SK-N-SH treated with all-trans-retinoic acid at 6 μM for 48 hours (cell line): ENCODE data around the gene TP53TG3D.
"Not testable (repeated sequence)": the region's sequence is repeated elsewhere in the genome, so short reads cannot be mapped to it uniquely, and the experiment has no call there.

Experiments used
- ARNTL ChIP-seq: fragments of 450-650 bp; formaldehyde crosslinking; IDR thresholded peaks from 2 replicates; pipeline ENCODE4 v1.5.0; 2020; ENCODE audit warnings: low read depth, mild to moderate bottlenecking, moderate library complexity, borderline replicate concordance
- TSHZ2 ChIP-seq: fragments of 250-450 bp; sonication (Bioruptor Pico); IDR thresholded peaks from 2 replicates; pipeline ENCODE4 v1.5.0; 2020; ENCODE audit warnings: mild to moderate bottlenecking, moderate library complexity
- ZFP3 ChIP-seq: fragments of 250-450 bp; sonication (Bioruptor Pico); IDR thresholded peaks from 2 replicates; pipeline ENCODE4 v1.5.0; 2020; ENCODE audit warnings: mild to moderate bottlenecking, moderate library complexity
- ZNF8 ChIP-seq: fragments of 450-650 bp; formaldehyde crosslinking; IDR thresholded peaks from 2 replicates; pipeline ENCODE4 v1.5.0; 2020; ENCODE audit warnings: mild to moderate bottlenecking, moderate library complexity

GRCh38 chr16:32253507-32253906 is 421 bp downstream of the TP53TG3D start:
- not testable (repeated sequence) for TF ChIP-seq TSHZ2, ZNF8, ZFP3, ARNTL (CRISPR knock-in tag)
